ENCODE data around the gene DCLK1.
"Not testable (repeated sequence)": the region's sequence is repeated elsewhere in the genome, so short reads cannot be mapped to it uniquely, and the experiment has no call there.

DCLK1 gene

GRCh38 chr13:35983206-35983605, 148.0 kb downstream of the DCLK1 start:
- no peak for DNase-seq

DNA sequence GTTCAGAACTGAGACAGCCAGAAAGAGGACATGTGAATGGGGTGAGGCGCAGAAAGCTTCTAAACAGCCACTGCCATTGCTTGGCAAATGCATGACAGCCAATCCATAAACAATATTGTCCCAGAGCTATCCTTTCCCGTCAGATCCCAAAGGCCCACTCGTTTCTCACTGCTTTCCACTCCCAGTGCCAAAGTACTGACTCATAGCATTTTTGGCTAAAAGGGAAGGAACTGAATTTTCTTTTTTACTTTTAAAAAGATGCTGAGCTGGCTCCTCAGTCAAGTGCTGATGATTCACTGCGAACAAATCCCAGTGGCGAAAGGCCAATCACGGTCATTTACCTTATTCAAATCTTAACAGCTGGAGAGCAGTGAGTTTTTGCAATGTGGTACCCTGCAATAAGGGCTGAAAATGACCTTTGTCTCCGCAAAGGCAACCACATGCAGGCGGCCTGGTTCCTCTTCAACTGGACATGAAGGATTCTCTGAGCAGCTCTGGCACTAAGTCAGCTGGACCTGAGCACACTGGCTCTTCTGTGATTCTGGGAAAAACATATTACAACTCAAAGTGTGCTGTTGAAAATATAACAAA, 151.7 kb downstream of the DCLK1 start:
- DNase-seq: no peak

- DNase-seq: peak in 1 of 2 donors; percentile 2
Measured at GRCh38 chr13:35978607-35979316, 152.4 kb downstream of the DCLK1 start.

DNA sequence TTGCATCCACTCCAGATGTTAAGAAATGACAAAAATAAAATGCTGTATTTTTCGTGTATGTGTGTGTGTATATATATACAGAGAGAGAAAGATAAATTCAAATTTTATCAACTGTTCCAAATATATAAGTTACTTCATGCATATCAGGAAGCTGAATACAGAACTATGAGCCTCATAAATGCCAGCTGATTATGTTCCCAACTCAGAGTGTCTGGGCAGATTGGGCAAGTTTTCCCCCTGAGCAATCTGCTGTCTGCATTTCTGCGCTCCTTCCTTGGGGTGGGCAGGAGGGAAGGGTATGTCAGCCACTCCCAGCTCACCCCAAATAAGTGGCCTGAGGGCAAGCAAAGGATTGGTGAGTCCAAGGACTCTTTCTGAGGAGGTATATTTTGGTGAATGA, 154.1 kb downstream of the DCLK1 start:
- DNase-seq: no peak

- DNase-seq: no peak
Measured at GRCh38 chr13:35976126-35976525, 155.1 kb downstream of the DCLK1 start.

DNA sequence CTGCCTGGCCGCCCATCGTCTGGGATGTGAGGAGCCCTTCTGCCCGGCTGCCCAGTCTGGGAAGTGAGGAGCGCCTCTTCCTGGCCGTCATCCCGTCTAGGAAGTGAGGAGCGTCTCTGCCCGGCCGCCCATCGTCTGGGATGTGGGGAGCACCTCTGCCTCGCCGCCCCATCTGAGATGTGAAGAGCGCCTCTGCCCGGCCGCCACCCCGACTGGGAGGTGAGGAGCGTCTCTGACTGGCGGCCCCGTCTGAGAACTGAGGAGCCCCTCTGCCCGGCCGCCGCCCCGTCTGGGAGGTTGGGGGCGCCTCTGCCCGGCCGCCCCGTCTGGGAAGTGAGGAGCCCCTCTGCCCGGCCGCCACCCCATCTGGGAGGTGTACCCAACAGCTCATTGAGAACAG, 164.2 kb downstream of the DCLK1 start:
- DNase-seq: not testable (repeated sequence)

- DNase-seq: no peak
Measured at GRCh38 chr13:35966024-35966423, 165.2 kb downstream of the DCLK1 start.

DNA sequence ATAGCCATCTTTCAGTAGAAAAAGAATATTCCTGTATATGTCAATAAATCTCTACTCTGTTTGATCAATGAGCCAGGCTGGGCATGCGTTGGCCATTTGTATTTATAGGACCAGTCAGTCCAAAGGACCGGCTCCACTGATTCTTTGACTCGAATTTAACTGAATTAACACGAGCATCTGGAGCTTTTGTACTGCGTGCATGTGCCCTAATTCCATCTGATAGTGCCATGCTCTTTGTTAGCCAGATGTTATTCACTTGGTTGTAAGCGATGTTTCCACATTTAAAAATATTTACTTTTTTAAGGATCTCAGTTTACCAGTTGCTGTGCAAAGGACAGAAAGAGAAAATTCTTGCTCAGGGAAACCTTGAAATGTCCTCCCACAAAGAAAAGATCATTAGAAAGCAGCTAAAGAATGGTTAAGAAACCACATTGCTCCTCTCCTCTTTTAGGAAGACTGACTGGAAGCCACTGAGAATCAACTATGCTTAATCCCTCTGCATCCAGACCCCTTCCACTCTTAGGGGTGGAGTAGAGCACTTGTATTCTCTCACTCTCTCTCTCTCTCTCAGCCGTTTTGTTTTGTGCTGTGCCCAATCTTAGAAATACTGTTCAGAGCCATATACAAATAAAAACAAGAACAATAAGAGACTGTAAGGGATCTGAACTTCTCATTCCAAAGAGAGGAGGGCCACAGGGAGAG, 165.8 kb downstream of the DCLK1 start:
- no peak for DNase-seq

GRCh38 chr13:35964863-35965180, 166.4 kb downstream of the DCLK1 start:
- DNase-seq: no peak

GRCh38 chr13:35964011-35964862, 166.9 kb downstream of the DCLK1 start:
- no peak for DNase-seq

DNA sequence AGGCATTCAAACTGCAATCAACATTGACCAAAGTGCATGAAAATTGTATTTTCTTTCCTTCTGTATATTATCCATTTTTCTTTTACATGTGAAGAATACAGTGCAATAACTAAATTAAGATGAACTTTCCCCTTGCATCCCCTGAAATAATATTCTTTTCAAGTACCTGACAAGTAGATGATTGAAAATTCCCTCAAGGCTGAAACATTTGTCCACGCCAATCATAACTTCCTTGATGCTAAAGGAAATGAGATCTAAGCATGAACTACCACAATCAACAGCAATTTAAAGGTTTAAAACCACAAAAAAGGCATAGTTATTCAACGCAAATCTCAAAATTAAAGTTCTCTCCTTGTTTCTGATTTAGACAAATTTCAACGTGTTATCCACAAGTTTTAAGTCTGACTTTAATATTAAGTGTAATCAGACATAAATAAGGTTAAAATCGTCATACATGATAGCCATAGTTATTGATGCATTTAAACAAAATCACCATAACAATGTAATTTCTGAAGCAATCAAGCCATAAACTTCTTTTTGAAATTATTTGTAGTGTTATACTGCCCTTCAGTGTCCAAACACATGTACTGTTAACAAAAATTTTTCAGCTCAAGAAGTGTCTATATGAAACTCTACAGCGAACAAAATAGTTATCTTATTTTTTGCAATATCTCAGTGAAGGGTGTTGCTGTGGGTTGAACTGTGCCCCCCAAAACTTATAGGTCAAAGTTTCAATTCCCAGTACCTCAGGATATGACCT, 169.5 kb downstream of the DCLK1 start:
- DNase-seq: no peak

DNA sequence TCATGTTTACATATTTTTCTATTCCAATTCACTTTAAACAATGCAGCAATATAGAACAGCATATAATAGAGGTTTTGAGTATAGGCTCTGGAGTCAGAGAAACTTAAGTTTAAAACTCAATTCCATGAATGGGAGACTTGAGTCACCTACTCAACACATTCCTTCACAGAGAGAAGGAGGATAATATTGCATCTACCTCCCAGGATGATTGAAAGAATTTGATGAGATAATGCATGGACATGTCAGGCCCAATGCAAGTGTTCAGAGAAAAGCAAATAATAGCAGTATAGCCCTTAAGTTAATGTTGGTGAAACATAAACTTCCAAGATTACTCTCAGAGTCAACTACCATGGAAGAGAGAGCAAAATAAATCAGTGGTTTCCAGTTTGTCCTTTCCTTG, 170.2 kb downstream of the DCLK1 start:
- DNase-seq: no peak

- no peak for DNase-seq
Measured at GRCh38 chr13:35957996-35958395, 173.2 kb downstream of the DCLK1 start.

DNA sequence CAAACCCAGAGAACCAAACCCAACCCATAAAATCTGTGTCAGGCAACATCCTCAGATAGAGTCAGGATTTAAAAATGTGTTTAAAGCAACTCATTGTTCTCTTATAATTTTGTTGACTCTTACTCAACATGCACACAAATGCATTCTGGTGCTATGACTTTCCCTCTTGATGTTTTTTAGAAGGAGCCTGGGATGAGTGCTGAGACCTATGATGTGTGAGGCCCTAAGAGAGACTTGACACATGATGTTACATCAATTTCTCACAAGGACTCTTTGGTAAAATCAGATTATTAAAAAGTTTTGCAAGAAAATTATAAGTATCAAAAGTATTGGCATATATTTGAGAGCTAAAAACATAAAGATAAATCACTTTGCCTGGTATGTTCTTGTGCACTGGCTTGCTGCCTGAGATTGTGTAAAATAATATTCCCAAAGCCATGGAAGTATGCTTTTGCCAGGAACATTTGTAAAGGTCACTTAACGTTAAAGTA, 173.9 kb downstream of the DCLK1 start:
- DNase-seq: no peak

- DNase-seq: no peak
Measured at GRCh38 chr13:35956074-35956473, 175.1 kb downstream of the DCLK1 start.

DNA sequence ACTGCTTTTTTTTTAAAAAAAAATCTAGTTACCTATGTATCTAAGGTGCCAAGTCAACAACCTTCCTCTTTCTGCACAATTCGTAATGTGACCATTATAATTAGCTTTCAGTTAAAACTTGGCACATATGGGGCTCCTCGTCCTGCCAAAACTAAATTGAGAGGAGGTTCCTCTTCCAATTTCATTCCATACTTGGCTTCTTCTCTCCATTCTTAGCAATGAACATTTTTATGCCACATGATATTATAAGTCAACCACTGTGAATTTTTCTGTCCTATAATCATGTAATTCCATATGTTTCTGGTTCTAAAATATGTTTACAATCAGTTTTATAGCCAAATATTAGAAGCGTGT, 177.0 kb downstream of the DCLK1 start:
- DNase-seq: no peak

DNA sequence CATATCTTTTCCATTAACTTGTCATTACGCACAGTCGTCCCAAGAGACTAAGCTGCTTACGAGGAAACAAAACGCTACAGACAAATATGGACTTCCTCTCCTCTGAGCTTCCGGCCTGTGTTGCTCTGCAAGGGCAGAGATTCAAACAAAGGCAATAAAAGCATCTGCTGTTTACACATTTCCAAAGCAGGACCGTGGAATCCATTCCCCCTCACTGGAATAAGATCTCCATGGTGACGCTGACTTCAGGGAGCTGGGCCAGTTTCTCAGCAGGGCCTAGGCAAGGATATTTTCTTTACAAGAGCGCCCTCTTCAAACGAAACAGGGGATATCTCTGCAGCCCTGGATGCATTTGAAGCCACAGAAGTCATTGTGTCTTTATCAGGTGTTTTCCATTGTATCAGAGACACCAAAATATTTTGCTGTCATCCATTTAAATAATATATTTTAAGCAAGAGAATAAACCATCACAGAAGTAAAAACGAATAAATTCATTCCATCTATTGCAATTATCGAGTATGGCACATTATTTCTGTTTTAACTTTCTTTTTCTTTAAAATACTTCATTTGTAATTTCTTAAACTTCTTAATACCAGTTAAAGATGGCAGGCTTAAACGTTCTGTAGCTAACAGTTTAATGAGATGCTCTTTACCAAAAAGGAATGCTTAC, 177.5 kb downstream of the DCLK1 start:
- DNase-seq: no peak

DNA sequence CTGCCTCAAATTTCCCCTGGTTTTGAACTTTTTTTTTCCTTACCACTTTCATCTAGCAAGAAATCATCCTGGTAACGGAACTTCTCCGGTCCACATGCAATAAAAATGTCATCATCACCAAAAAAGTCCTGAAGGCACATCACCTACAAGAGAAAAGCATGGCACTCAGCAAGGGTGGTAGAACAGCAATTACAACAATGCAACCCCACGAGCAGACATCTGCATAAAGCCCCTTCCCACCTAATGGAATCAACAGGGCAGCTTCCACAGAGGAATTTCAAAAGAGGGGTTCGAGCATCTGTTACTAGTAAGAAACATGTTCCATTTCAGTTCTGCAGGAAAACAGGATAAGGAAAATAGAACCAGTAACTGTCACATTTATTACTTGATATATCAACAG, 183.9 kb downstream of the DCLK1 start:
- no peak for DNase-seq

DNA sequence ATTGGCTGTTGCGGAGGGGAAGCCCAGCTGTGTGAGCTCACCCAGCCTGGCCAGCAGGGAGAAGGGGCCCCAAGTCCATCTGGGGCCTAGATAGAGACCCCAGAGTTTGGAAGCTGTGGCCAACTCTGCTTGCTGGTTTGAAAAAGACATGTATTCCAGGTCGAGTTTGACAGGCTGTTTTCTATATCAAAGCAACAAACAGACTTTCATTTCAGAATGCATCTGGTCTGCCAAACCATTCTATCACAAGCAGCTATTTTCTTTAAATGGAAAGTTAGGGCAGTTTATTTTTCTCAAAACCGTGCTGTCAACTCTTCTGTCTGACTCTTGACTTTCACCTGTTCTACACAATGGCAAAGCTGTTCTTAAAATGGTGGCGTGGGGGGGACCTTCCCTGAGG, 185.8 kb downstream of the DCLK1 start:
- no peak for DNase-seq

- DNase-seq: no peak
Measured at GRCh38 chr13:35941374-35941773, 189.8 kb downstream of the DCLK1 start.

- no peak for DNase-seq
Measured at GRCh38 chr13:35940734-35941133, 190.4 kb downstream of the DCLK1 start.

Measured in activated CD4-positive, alpha-beta T cell treated with anti-CD3 and anti-CD28 coated beads for 4 hours (primary cell).